Liver (tissue), 9 donors: ENCODE data around the gene PLCXD3. TPM values are rescaled to one million over a fixed set of nuclear protein-coding genes. Genes with fewer than 3 reads are reported as not detected.

ENCODE experiments used
- DNase-seq: peaks from one replicate; pipeline ENCODE4 v3.0.0-alpha.2; 2017; ENCODE audit warnings: low spot score
- H3K27ac ChIP-seq, 2 donors: one replicate each; pipeline ENCODE4 v1.7.0; 2013; ENCODE audit warnings: inconsistent platforms in 2 of 2, low read length in 2 of 2, control low read depth in 1 of 2, low read depth in 1 of 2, mild to moderate bottlenecking in 1 of 2
- H3K27me3 ChIP-seq, 4 donors: one replicate each; pipeline versions ENCODE4 v1.6.1 to v1.7.0; 2013; ENCODE audit warnings: low read length in 3 of 4, inconsistent platforms in 1 of 4, mild to moderate bottlenecking in 1 of 4, moderate library complexity in 1 of 4; ENCODE audit not compliant: control insufficient read depth in 4 of 4, insufficient read depth in 4 of 4
- H3K36me3 ChIP-seq, 4 donors: one replicate each; pipeline versions ENCODE4 v1.6.1 to v1.7.0; 2013; ENCODE audit warnings: low read length in 3 of 4, mild to moderate bottlenecking in 3 of 4, low read depth in 1 of 4, moderate library complexity in 1 of 4; ENCODE audit not compliant: control insufficient read depth in 4 of 4, insufficient read depth in 3 of 4
- H3K4me1 ChIP-seq, 4 donors: one replicate each; pipeline versions ENCODE4 v1.6.1 to v1.7.0; 2013; ENCODE audit warnings: low read length in 3 of 4, mild to moderate bottlenecking in 3 of 4, moderate library complexity in 1 of 4; ENCODE audit not compliant: control insufficient read depth in 4 of 4, insufficient read depth in 4 of 4
- H3K4me3 ChIP-seq, 3 donors: one replicate each; pipeline versions ENCODE4 v1.6.1 to v1.7.0; 2013; ENCODE audit warnings: low read length in 3 of 3, control low read depth in 1 of 3, low read depth in 1 of 3, mild to moderate bottlenecking in 1 of 3
- H3K9ac ChIP-seq, 2 donors: one replicate each; pipeline ENCODE4 v1.7.0; 2013; ENCODE audit warnings: low read length in 2 of 2, mild to moderate bottlenecking in 2 of 2, moderate library complexity in 2 of 2, control low read depth in 1 of 2, low read depth in 1 of 2
- H3K9me3 ChIP-seq, 4 donors: one replicate each; pipeline versions ENCODE4 v1.6.1 to v1.7.0; 2013; ENCODE audit warnings: low read length in 3 of 4; ENCODE audit not compliant: control insufficient read depth in 4 of 4
- ATF3 ChIP-seq: IDR thresholded peaks from 2 replicates; pipeline ENCODE4 v1.6.1; 2016; ENCODE audit warnings: antibody characterized with exemption
- CTCF ChIP-seq: fragments of 150-350 bp; IDR thresholded peaks from 2 replicates; pipeline ENCODE4 v1.5.1; 2017; ENCODE audit warnings: improper control_type of control experiment, low read depth, low read length; ENCODE audit not compliant: missing input control
- EGR1 ChIP-seq, 2 donors: IDR thresholded peaks; 2 replicates each; pipeline ENCODE4 v1.6.1; 2016 to 2018; ENCODE audit warnings: antibody characterized with exemption in 2 of 2, low read depth in 2 of 2
- FOXA2 ChIP-seq: IDR thresholded peaks from 2 replicates; pipeline ENCODE4 v1.6.1; 2016; ENCODE audit warnings: antibody characterized with exemption
- GABPA ChIP-seq, 2 donors: IDR thresholded peaks in 1 of 2; conservative IDR thresholded peaks in 1 of 2; 2 replicates each; pipeline ENCODE4 v1.6.1; 2016; ENCODE audit warnings: antibody characterized with exemption in 2 of 2, mild to moderate bottlenecking in 1 of 2, moderate library complexity in 1 of 2
- HNF4A ChIP-seq, 2 donors: conservative IDR thresholded peaks; 2 replicates each; pipeline ENCODE4 v1.6.1; 2016; ENCODE audit warnings: antibody characterized with exemption in 2 of 2, mild to moderate bottlenecking in 2 of 2
- HNF4G ChIP-seq: IDR thresholded peaks from 2 replicates; pipeline ENCODE4 v1.6.1; 2016; ENCODE audit warnings: antibody characterized with exemption
- NR2F2 ChIP-seq: IDR thresholded peaks from 2 replicates; pipeline ENCODE4 v1.6.1; 2016; ENCODE audit warnings: antibody characterized with exemption
- RAD21 ChIP-seq, 2 donors: IDR thresholded peaks; 2 replicates each; pipeline ENCODE4 v1.6.1; 2016; ENCODE audit warnings: antibody characterized with exemption in 2 of 2, mild to moderate bottlenecking in 2 of 2
- RXRA ChIP-seq, 2 donors: IDR thresholded peaks; 2 replicates each; pipeline ENCODE4 v1.6.1; 2017 to 2018; ENCODE audit warnings: antibody characterized with exemption in 2 of 2, mild to moderate bottlenecking in 1 of 2
- SP1 ChIP-seq: IDR thresholded peaks from 2 replicates; pipeline ENCODE4 v1.6.1; 2018; ENCODE audit warnings: antibody characterized with exemption, mild to moderate bottlenecking
- TAF1 ChIP-seq: conservative IDR thresholded peaks from 2 replicates; pipeline ENCODE4 v1.6.1; 2016; ENCODE audit warnings: antibody characterized with exemption, mild to moderate bottlenecking
- YY1 ChIP-seq: IDR thresholded peaks from 2 replicates; pipeline ENCODE4 v1.6.1; 2016; ENCODE audit warnings: antibody characterized with exemption, mild to moderate bottlenecking
- whole genome bisulfite sequencing: extraction: QIAGEN DNeasy Blood & Tissue Kit; methylation state at CpG from one replicate; pipeline ENCODE4 v1.1.7; 2013; 5-methylcytosine and 5-hydroxymethylcytosine counted together
- polyA plus RNA-seq, 2 donors: library from polyadenylated mRNA; stranded (reverse) in 1 of 2; unstranded in 1 of 2; fragments of 200-250 nt in 1 of 2; fragments of >200 nt in 1 of 2; fragmentation: Nextera tagmentation in 1 of 2; extraction: Ambion mirVana in 1 of 2; gene quantifications; one replicate each; pipeline versions ENCODE4 v1.2.1 to v1.2.3, GENCODE V29; 2013 to 2015
- total RNA-seq, 2 donors: library from RNA; depleted of rRNA; stranded (reverse); fragments of >200 nt; gene quantifications; one replicate each; pipeline ENCODE4 v1.2.3, GENCODE V29; 2014
- TF ChIP-seq, protein P1 (sequence below): IDR thresholded peaks from 2 replicates; pipeline ENCODE4 v1.6.1; 2016; ENCODE audit warnings: antibody characterized with exemption
- TF ChIP-seq, protein P2 (sequence below): IDR thresholded peaks from 2 replicates; pipeline ENCODE4 v1.6.1; 2016; ENCODE audit warnings: antibody characterized with exemption, mild to moderate bottlenecking
- donor health status: healthy.
- donor health status: healthy.
- donor health status: healthy.
- donor health status: healthy.
- donor health status: healthy.

PLCXD3 gene
- total and polyA plus RNA-seq, 4 donors = 0.05 to 2.4 (median 0.58) TPM

GRCh38 chr5:41425736-41426135 is 84.7 kb downstream of the PLCXD3 start:
- 83% methylated on average over 3 of the region's 3 CpGs for WGBS
- Histone ChIP-seq H3K36me3 (no peaks in the 10 kb centered on the region), H3K9me3 (no peaks in the 10 kb centered on the region), H3K27me3 (peaks cover 0 to 7% (median 4%) of the 10 kb centered on the region in 4 donors), H3K4me3 (no peak overlapping the region), H3K27ac (no peak overlapping the region), H3K4me1 (no peaks in the 10 kb centered on the region), H3K9ac (no peak overlapping the region)
- DNase-seq = no peak
- TF ChIP-seq HNF4A (conservative IDR thresholded peaks at IDR 0.05) (no peak), CTCF (no peak), NR2F2 (no peak), ATF3 (no peak)

DNA sequence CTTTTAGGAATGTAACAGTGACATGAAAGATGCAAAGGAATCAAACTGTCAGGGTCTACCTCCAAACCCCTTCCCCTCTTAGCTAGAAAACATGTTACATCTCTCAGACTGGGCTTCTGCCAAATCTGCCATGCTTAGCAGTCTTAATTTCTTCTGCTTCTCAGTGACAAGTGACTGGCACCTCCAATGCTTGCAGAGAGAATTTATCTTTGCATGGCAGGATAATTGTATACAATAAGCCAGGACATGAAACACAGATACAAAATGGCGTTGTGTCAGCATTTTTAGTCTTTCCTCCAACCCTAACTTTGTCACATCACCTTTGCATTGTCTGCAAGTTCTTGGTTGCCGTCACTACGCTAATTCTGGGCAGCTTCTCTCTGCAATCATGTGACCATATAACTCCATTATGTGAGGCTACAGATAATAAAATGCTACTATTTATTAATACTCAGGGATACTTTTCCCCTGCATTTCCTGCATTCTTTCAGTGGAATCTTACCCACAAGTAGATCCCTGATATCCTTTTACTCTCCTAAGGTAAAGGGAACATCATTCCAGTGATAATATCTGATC is 89.8 kb downstream of the PLCXD3 start:
- Histone ChIP-seq H3K4me1 (no peaks in the 10 kb centered on the region), H3K9ac (no peak overlapping the region), H3K27me3 (peaks cover 0 to 6% (median 0%) of the 10 kb centered on the region in 4 donors), H3K9me3 (no peaks in the 10 kb centered on the region), H3K27ac (no peak overlapping the region), H3K4me3 (no peak overlapping the region), H3K36me3 (peaks cover 0 to 2% (median 0%) of the 10 kb centered on the region in 4 donors)
- TF ChIP-seq RXRA (IDR thresholded peaks at IDR 0.05) (no peak), RAD21 (IDR thresholded peaks at IDR 0.05) (no peak), FOXA2 (no peak), NR2F2 (no peak), SP1 (no peak), HNF4A (conservative IDR thresholded peaks at IDR 0.05) (no peak), EGR1 (IDR thresholded peaks at IDR 0.05; ENCODE audit: low read depth in 2 of 2) (no peak), TAF1 (no peak), YY1 (no peak), GABPA (IDR thresholded peaks at IDR 0.05 in 1 of 2, conservative IDR thresholded peaks at IDR 0.05 in 1 of 2) (no peak), HNF4G (no peak)
- TF ChIP-seq, protein P1, sequence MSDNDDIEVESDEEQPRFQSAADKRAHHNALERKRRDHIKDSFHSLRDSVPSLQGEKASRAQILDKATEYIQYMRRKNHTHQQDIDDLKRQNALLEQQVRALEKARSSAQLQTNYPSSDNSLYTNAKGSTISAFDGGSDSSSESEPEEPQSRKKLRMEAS = no peak
- TF ChIP-seq, protein P2, sequence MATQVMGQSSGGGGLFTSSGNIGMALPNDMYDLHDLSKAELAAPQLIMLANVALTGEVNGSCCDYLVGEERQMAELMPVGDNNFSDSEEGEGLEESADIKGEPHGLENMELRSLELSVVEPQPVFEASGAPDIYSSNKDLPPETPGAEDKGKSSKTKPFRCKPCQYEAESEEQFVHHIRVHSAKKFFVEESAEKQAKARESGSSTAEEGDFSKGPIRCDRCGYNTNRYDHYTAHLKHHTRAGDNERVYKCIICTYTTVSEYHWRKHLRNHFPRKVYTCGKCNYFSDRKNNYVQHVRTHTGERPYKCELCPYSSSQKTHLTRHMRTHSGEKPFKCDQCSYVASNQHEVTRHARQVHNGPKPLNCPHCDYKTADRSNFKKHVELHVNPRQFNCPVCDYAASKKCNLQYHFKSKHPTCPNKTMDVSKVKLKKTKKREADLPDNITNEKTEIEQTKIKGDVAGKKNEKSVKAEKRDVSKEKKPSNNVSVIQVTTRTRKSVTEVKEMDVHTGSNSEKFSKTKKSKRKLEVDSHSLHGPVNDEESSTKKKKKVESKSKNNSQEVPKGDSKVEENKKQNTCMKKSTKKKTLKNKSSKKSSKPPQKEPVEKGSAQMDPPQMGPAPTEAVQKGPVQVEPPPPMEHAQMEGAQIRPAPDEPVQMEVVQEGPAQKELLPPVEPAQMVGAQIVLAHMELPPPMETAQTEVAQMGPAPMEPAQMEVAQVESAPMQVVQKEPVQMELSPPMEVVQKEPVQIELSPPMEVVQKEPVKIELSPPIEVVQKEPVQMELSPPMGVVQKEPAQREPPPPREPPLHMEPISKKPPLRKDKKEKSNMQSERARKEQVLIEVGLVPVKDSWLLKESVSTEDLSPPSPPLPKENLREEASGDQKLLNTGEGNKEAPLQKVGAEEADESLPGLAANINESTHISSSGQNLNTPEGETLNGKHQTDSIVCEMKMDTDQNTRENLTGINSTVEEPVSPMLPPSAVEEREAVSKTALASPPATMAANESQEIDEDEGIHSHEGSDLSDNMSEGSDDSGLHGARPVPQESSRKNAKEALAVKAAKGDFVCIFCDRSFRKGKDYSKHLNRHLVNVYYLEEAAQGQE = no peak
- no peak for DNase-seq
- WGBS = 85% methylated on average over 3 of the region's 3 CpGs
